CD4-positive, alpha-beta T cell treated with Interleukin-2 at 100 ng/mL for 4 hours (primary cell): ENCODE measurements around the gene GPR18.
A peak's percentile ranks its signal among the peaks of the same experiment; 100 is the strongest.

Experiments
- DNase-seq: peaks from one replicate; pipeline ENCODE4 v3.0.0-alpha.2; 2020; ENCODE audit warnings: low spot score

The GPR18 gene

GRCh38 chr13:99290894-99291293 is 32.7 kb upstream of the GPR18 start:
- no peak for DNase-seq

DNA sequence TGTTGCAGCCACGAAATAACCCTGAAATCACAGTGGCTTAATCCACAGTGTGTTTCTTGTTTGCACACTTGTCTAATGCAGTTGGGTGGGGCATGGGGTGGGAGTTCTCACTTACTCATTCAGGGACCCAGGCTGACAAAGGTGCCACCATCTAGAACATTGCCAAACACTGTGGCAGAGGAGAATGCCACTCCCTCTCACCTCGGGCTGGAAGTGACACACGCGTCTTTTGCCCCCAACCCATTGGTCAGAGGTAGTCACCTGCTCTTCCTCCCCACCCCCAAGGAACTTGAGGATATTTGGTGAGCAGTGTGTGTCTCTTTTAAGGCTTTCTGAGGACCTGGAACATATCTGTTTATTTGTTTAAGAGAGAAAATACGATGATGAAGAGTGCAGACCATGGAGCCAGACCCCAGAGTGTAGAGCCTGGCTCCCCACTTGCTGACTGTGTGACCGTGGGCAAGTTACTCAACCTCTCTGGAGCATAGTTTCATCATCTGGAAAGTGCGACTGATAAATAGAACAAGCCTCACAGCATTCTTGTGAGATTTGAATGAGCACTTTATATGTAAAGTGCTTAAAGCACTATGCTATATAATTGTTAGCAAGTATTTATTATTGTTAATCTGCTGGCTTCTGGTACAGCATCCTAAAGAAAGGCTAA is 31.6 kb upstream of the GPR18 start:
- peak; percentile 89 for DNase-seq

DNA sequence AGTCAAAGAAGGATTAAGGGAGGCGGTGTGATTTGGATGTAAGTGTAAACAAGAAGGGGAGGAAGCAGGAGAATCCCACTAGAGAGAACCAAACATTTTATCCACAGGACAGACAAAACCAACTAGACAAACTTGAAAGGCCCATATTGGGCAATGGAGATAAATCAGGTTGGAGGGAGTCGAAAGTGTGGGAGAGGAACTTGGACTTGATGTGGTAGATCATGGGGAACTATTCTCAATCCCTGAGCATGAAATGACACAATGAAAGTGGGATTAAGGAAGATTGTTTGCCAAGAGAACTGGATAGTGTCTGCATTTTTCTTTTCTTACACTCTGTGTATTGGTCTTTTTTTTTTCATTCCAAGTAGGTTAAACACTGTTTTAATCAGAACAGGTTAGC is 31.1 kb upstream of the GPR18 start:
- no peak for DNase-seq

GRCh38 chr13:99288089-99288488 is 29.9 kb upstream of the GPR18 start:
- no peak for DNase-seq

GRCh38 chr13:99287551-99287950 is 29.4 kb upstream of the GPR18 start:
- DNase-seq, result no peak

GRCh38 chr13:99285432-99286182 is 27.4 kb upstream of the GPR18 start:
- no peak for DNase-seq

DNA sequence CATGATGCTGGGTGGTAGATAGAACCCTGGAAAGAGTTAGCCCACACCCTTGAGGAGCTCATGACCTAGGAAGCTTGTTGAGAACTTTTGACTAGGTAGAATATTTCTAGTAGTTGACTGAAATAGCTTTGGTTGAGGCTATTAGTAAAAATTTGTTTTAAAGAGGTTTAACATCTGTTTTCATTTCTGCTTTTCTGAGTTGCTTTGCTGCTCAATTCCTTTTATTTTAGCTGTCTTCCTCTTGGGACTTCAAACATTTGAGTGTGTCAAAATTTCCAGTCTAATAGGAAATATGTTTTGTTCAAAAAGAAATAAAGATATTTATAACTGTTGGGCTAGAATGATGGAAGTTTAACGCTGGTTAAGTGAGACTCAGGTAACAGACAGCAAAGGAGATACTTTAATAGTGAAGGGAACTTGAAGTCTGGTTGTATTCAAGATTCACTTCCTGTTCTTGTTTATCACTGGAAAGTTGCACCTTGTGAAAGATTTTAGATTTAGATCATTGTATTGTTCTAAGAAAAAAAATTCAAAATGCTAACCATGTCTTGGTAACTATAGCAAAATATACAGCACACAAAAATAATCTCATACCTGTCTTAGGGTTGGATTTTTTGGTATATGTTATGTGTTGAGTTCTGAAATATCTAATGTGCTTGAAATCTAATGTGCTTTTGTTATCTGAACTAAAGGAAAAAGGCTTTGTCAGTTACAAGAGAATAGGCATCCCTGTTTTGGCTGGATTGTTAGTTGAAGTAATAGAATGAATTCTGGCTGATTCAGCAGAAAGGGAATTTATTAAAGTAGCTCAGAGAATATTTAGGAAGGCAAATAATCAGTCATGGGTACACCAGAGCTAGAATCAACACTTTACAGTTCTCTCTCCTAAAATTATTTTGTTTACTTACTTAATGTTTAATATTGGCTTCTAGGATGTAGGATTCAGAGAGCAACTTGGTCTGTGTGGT is 24.4 kb upstream of the GPR18 start:
- DNase-seq, result peak; percentile 77

- DNase-seq, result peak; percentile 82
Observed at GRCh38 chr13:99281811-99282263, 23.7 kb upstream of the GPR18 start.

DNA sequence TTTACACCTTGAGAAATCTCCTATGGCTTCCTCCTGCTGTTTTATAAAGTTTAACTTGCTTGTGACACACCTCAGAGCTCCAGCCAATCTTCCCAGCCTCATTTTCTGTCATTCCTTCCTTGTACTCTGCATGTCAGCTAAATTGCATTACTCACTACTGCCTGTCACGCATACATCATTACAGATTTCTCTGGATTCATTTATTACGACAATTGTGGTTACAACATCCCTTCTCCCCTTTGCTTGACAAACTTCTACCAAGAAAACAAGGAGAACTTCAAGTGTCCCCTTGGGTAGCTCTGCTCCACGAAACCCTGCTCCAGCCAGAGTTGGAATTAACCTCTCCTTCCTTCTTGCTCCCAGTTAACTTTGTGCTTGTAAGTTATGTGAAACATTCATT is 22.0 kb upstream of the GPR18 start:
- no peak for DNase-seq

DNA sequence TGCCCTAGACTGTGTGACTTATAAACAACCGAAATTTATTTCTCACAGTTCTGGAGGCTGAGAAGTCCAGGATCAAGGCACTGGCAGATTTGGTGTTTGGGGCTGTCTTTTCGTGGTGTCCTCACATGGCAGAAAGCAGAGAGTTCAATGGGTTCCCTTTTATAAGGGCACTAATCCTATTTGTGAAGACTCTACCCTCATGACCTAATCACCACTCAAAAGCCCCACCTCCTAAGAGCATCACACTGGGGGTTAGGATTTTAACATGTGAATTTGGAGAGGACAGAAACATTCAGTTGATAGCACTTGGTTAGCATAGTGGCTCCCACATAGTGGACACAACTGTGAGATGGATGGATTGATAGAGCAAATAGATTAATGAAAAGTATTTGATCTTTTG is 21.5 kb upstream of the GPR18 start:
- no peak for DNase-seq

GRCh38 chr13:99278843-99279242 is 20.7 kb upstream of the GPR18 start:
- no peak for DNase-seq

- DNase-seq, result no peak
Observed at GRCh38 chr13:99278200-99278599, 20.0 kb upstream of the GPR18 start.

DNA sequence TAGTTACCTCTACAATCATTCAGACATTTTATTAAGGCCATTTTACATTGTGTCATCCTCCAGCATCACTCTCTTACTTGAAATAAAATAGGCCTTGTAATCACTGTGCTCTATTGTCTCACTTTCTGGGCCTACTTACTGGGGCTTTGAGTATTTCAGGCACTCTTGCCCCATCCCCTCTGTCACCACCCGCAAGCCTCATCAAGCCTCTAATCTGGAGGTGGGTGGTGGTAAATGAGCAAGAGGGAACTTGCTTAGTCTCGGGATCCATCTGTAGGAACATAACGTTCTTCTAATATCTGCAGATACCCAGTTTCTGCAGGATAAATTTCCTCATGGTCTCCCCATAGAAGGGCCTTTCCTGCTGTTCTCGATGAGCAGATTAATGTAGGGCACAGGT is 19.4 kb upstream of the GPR18 start:
- DNase-seq, result no peak

- no peak for DNase-seq
Observed at GRCh38 chr13:99276706-99277105, 18.5 kb upstream of the GPR18 start.

DNA sequence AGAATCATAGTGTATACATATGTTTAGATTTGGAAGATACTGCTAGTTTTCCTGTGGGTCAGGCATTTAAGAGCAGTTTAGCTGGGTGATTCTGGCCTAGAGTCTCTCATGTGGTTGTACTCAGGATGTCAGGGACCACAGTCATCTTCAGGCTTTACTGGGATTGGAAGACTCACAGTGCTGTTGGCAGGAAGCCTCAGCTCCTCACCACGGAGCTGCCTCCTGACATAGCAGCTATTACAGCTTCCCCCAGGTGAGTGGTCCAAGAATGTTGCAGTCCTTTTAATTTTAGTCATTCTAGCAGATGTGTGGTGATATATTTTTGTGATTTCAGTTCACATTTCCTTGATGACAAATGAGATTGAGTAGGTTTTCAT is 16.9 kb upstream of the GPR18 start:
- DNase-seq, result peak; percentile 72

DNA sequence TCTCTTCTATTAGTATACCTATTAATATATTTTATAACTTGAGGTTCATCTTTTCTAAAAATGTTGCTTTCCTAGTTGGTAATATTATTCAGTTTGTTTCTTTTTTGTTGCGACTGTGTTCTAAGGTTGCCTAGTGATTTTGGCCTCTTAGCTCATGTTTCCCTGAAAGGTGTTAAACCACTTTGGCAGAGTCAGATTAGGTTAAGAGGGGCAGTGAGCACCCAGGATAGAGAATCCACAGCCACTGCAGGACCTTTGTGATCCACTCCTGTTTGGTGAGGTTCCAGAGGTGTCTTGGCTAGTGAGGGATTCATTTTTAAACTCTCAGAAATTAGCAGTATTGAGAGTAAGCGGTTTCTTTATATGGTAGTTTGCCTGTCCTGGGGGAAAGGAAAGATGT is 14.9 kb upstream of the GPR18 start:
- DNase-seq, result peak; percentile 79

GRCh38 chr13:99272481-99272880 is 14.3 kb upstream of the GPR18 start:
- no peak for DNase-seq

DNA sequence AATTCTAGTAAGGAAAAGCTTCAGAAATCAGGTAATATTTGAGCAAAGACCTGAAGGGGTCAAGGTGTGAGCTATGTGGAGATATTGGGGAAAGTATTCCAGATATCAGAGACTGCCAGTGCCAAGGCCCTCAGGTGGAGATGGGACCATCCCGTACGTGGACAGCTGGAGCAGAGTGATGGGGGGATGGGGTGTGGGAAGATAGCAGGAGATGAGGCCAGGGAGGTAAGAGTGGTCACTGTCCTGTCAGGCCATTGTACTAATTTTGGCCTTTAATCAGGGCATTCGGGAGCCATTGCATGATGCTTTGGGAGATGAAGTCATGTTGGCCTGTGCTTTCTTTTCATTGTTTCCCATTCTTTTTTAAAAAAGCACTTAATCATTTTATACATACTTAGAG is 13.1 kb upstream of the GPR18 start:
- no peak for DNase-seq

DNA sequence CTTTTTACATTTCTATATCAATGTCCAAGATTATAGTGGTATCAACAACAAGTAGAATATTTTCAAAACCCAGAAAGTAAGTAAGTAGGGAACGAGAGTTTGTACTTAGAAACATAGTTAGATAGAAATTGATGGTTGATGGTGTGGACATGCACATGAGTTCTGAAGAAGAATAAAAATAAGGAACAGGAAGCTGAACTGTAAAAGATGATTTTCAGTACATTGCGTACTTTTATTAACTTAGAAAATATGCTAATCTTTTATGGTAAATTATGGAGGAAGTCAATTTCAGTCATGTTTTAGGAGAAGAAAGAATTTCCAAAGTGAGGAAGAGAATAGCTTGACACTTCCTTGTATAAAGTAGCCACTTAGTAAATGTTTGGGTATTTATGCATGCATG is 12.3 kb upstream of the GPR18 start:
- DNase-seq, result no peak

GRCh38 chr13:99269627-99270241 is 11.6 kb upstream of the GPR18 start:
- peak; percentile 77 for DNase-seq

- DNase-seq, result no peak
Observed at GRCh38 chr13:99268822-99269221, 10.6 kb upstream of the GPR18 start.

DNA sequence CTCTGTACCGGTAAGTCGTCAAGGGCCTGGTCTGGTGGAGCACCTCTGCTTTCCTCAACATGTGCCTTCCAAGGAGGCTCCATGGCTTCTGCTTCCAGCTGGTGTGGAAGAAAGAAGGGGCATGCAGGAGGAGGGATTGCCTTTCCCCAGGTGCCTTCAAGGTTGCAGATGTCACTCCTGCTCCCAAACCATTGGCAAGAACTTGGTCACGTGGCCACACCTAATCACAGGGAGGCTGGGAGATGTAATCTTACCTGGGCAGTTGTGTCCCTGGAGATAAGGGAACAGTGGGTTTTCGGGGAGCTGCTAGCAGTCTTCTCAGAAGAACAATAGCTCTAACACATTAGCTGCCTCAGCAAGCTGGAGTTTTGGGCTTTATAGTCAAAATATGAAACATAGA is 9.7 kb upstream of the GPR18 start:
- DNase-seq, result no peak
